Measurements from ENCODE around the gene ADAMTSL4. TPM values are rescaled to one million over a fixed set of nuclear protein-coding genes. Genes with fewer than 3 reads are reported as not detected.
"Not testable (repeated sequence)": the region's sequence is repeated elsewhere in the genome, so short reads cannot be mapped to it uniquely, and the experiment has no call there.

Gene ADAMTSL4
- total RNA-seq, 1 experiment from 2014 or later = 4.3 TPM

DNA sequence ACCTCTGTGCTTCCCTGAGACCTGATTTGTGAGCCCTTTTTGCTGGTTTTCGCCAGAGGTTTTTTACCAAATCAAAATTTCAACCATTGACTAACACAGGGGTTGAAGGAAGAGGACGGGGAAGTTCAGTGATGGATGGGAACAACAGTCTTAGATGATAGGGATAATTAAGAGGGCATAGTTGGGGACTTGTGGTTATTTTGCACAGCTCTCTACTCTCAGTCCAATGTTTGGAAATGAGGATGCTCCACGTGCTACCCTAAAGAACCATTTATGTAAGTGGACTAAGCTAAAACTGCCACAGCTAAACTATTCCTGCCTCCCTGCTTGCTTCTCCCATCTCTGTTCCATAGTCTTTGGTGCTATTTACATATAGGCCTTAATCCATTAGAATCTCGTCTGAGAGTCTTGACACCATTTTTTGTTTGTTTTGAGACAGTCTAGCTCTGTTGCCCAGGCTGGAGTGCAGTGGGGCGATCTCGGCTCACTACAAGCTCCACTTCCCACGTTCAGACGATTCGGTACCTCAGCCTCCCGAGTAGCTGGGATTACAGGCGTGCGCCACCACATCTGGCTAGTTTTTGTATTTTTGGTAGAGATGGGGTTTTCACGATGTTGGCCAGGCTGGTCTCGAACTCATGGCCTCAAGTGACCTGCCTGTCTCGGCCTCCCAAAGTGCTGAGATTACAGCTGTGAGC lies 30.9 kb downstream of the ADAMTSL4 start (continued):
- TF ChIP-seq CEBPB (IDR thresholded peaks at IDR 0.05; ENCODE audit: low read depth) = no peak
- TF ChIP-seq, protein P1, sequence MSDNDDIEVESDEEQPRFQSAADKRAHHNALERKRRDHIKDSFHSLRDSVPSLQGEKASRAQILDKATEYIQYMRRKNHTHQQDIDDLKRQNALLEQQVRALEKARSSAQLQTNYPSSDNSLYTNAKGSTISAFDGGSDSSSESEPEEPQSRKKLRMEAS (IDR thresholded peaks at IDR 0.05) = no peak; the same call in 1 of the 2 replicates
- no peak for TF ChIP-seq EGR1 (IDR thresholded peaks at IDR 0.05; ENCODE audit: low read depth)
- no peak for TF ChIP-seq ZBTB33 (IDR thresholded peaks at IDR 0.05; ENCODE audit: extremely low read depth, insufficient replicate concordance, low read length)
- no peak for TF ChIP-seq EZH2phosphoT487 (IDR thresholded peaks at IDR 0.05; ENCODE audit: borderline replicate concordance)

DNA sequence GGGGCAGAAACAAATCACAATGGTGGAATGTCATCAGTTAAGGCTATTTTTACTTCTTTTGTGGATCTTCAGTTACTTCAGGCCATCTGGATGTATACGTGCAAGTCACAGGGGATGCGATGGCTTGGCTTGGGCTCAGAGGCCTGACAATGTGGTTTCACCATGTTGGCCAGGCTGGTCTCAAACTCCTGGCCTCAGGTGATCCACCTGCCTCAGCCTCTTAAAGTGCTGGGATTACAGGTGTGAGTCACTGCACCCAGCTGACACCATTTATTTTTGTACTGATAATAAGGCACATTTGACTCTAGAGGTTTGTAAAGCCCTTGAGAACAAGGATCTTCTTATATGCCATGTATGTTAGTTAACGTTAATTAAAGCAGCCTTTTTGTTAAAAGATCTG lies 31.8 kb downstream of the ADAMTSL4 start:
- ATAC-seq; RAD21 ChIA-PET (ENCODE audit: low non-redundant PET in 1 of 2, low total read pairs in 2 of 2, uncharacterized antibody in 2 of 2, unreplicated experiment in 2 of 2); BruUV-seq (replicated peaks); H3K4me3 ChIP-seq (replicated peaks in 1 of 2; ENCODE audit: low read depth in 1 of 2, low read length in 2 of 2); H3K27ac ChIP-seq (ENCODE audit: low read depth, low read length); H3K9ac ChIP-seq (ENCODE audit: low read length); H3K9me2 ChIP-seq (ENCODE audit: insufficient read depth); intact Hi-C loops (cut with micrococcal nuclease); H3K9me3 ChIP-seq (ENCODE audit: control insufficient read depth in 1 of 2, insufficient read depth in 1 of 2, low read depth in 1 of 2, low read length in 2 of 2); H2AFZ ChIP-seq (ENCODE audit: low read depth, low read length, poor library complexity, severe bottlenecking); H3K4me2 ChIP-seq (ENCODE audit: low read length); H3K27me3 ChIP-seq (ENCODE audit: insufficient read depth, low read length); DNase-seq (ENCODE audit: low read depth, low spot score): not testable (repeated sequence)
- ChIA-PET CTCF (interaction anchor here (0.9 kb wide), 1 partner anchor 21 kb away, joined by 3 read pairs; no protein-coding TSS in a partner anchor), POLR2A (interaction anchor here (3.4 kb wide), 1 partner anchor 17 kb away, joined by 18 read pairs; no protein-coding TSS in a partner anchor)
- peaks cover 18 to 33% of the 10 kb centered on the region in 2 experiments for H3K4me1 ChIP-seq (ENCODE audit: control insufficient read depth in 1 of 2, insufficient read depth in 2 of 2, low read length in 2 of 2)
- peaks cover 17 to 30% of the 10 kb centered on the region in 2 experiments for H3K36me3 ChIP-seq (ENCODE audit: control insufficient read depth in 1 of 2, insufficient read depth in 2 of 2, low read length in 2 of 2)
- H3K79me2 ChIP-seq (ENCODE audit: insufficient read depth, low read length) = peaks cover 45% of the 10 kb centered on the region
- H4K20me1 ChIP-seq (ENCODE audit: insufficient read depth) = peaks cover 31% of the 10 kb centered on the region

DNA sequence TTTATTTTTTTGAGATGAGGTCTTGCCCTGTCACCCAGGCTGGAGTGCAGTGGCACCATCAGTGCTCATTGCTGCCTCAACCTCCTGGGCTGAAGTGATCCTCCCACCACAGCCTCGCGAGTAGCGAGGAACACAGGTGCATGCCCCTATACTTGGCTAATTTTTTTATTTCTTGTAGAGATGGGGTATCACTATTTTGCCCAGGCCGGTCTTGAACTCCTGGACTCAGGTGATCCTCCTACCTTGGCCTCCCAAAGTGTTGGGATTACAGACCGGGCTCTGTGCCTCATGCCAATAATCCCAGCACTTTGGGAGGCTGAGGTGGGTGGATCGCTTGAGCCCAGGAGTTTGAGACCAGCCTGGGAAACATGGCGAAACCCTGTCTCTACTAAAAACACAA lies 32.2 kb downstream of the ADAMTSL4 start:
- H3K4me2 ChIP-seq (ENCODE audit: low read length); H2AFZ ChIP-seq (ENCODE audit: low read depth, low read length, poor library complexity, severe bottlenecking); H3K27me3 ChIP-seq (ENCODE audit: insufficient read depth, low read length); ATAC-seq; BruUV-seq (replicated peaks); CTCF ChIA-PET; DNase-seq (ENCODE audit: low read depth, low spot score); H3K9me2 ChIP-seq (ENCODE audit: insufficient read depth); H3K9me3 ChIP-seq (ENCODE audit: control insufficient read depth in 1 of 2, insufficient read depth in 1 of 2, low read depth in 1 of 2, low read length in 2 of 2); H3K9ac ChIP-seq (ENCODE audit: low read length); H3K27ac ChIP-seq (ENCODE audit: low read depth, low read length); H3K4me3 ChIP-seq (replicated peaks in 1 of 2; ENCODE audit: low read depth in 1 of 2, low read length in 2 of 2); RAD21 ChIA-PET (ENCODE audit: low non-redundant PET in 1 of 2, low total read pairs in 2 of 2, uncharacterized antibody in 2 of 2, unreplicated experiment in 2 of 2); intact Hi-C loops (cut with micrococcal nuclease): not testable (repeated sequence)
- POLR2A ChIA-PET = interaction anchor here (3.4 kb wide), 1 partner anchor 17 kb away, joined by 18 read pairs; no protein-coding TSS in a partner anchor
- peaks cover 26% of the 10 kb centered on the region for H4K20me1 ChIP-seq (ENCODE audit: insufficient read depth)
- peaks cover 13 to 25% of the 10 kb centered on the region in 2 experiments for H3K36me3 ChIP-seq (ENCODE audit: control insufficient read depth in 1 of 2, insufficient read depth in 2 of 2, low read length in 2 of 2)
- peaks cover 14 to 28% of the 10 kb centered on the region in 2 experiments for H3K4me1 ChIP-seq (ENCODE audit: control insufficient read depth in 1 of 2, insufficient read depth in 2 of 2, low read length in 2 of 2)
- H3K79me2 ChIP-seq (ENCODE audit: insufficient read depth, low read length) = peaks cover 40% of the 10 kb centered on the region

GRCh38 chr1:150581962-150582361 lies 32.8 kb downstream of the ADAMTSL4 start:
- RAD21 ChIA-PET (ENCODE audit: low non-redundant PET in 1 of 2, low total read pairs in 2 of 2, uncharacterized antibody in 2 of 2, unreplicated experiment in 2 of 2); H3K4me2 ChIP-seq (ENCODE audit: low read length); POLR2A ChIA-PET; H3K27ac ChIP-seq (ENCODE audit: low read depth, low read length); ATAC-seq; CTCF ChIA-PET; H3K27me3 ChIP-seq (ENCODE audit: insufficient read depth, low read length); H3K9me3 ChIP-seq (ENCODE audit: control insufficient read depth in 1 of 2, insufficient read depth in 1 of 2, low read depth in 1 of 2, low read length in 2 of 2); DNase-seq (ENCODE audit: low read depth, low spot score); H3K9ac ChIP-seq (ENCODE audit: low read length); BruUV-seq (replicated peaks); intact Hi-C loops (cut with micrococcal nuclease); H2AFZ ChIP-seq (ENCODE audit: low read depth, low read length, poor library complexity, severe bottlenecking); H3K9me2 ChIP-seq (ENCODE audit: insufficient read depth); H3K4me3 ChIP-seq (replicated peaks in 1 of 2; ENCODE audit: low read depth in 1 of 2, low read length in 2 of 2): not testable (repeated sequence)
- Histone ChIP-seq H3K4me1 (ENCODE audit: control insufficient read depth in 1 of 2, insufficient read depth in 2 of 2, low read length in 2 of 2) (peaks cover 11 to 23% of the 10 kb centered on the region in 2 experiments), H4K20me1 (ENCODE audit: insufficient read depth) (peaks cover 21% of the 10 kb centered on the region; the same call in 1 of the 2 replicates), H3K79me2 (ENCODE audit: insufficient read depth, low read length) (peaks cover 35% of the 10 kb centered on the region), H3K36me3 (ENCODE audit: control insufficient read depth in 1 of 2, insufficient read depth in 2 of 2, low read length in 2 of 2) (peaks cover 8 to 20% of the 10 kb centered on the region in 2 experiments)
